NT2/D1 (cell line): ENCODE data around the gene FRRS1L.

Experiments
- SUZ12 ChIP-seq: IDR thresholded peaks from 2 replicates; pipeline ENCODE4 v1.6.1; 2011; ENCODE audit not compliant: insufficient read length, insufficient read depth; ENCODE audit errors: extremely low read depth
- YY1 ChIP-seq: IDR thresholded peaks from 2 replicates; pipeline ENCODE4 v1.6.1; 2011; ENCODE audit not compliant: insufficient read length, insufficient read depth
- ZNF274 ChIP-seq: IDR thresholded peaks from 2 replicates; pipeline ENCODE4 v1.6.1; 2011; ENCODE audit warnings: mild to moderate bottlenecking, low read depth, low read length

DNA sequence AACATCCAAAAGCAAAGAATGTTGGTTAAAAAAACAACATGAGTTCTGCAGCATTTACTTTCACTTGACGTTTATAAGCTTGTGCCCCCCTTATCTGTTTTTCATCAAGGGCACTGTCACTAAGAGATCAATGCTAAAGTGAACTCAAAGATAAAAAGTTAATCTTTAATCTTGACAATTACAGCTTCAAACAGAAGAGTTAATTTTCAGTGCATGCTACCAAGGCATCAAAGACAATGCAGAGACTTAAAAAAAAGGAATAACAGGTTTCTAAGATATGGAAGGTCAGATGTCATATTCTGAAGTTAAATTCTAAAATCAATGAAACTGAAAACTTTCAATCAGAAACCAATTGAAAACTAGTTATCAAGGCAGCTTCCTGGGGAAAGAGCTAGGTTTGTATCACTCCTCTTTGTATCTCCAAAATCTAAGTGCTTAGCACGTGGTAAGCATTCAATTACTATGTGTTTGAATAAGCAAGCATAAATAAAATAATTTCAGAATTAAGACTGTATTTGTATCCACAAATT lies 84.9 kb downstream of the FRRS1L start:
- TF ChIP-seq SUZ12 (no peak), YY1 (no peak), ZNF274 (no peak)
